H1 (cell line): ENCODE measurements around the gene FOXP4.

Experiments
- RAD21 ChIP-seq, 2 experiments: IDR thresholded peaks in 1 of 2; conservative IDR thresholded peaks in 1 of 2; 2 replicates each; pipeline ENCODE4 v1.6.1; 2011; ENCODE audit warnings: low read depth in 2 of 2, low read length in 2 of 2, improper control_type of control experiment in 1 of 2, inconsistent platforms in 1 of 2, mild to moderate bottlenecking in 1 of 2, moderate library complexity in 1 of 2
- TF ChIP-seq, protein P1 (sequence below), 3 experiments: IDR thresholded peaks; 1 replicate in 2 of 3; 2 replicates in 1 of 3; pipeline versions ENCODE4 v1.5.1 to v1.6.1; 2011; ENCODE audit warnings: low read length in 3 of 3, mild to moderate bottlenecking in 3 of 3, inconsistent platforms in 2 of 3, low read depth in 1 of 3, moderate library complexity in 1 of 3; ENCODE audit not compliant: insufficient read depth in 1 of 3; ENCODE audit errors: control extremely low read depth in 1 of 3
- TF ChIP-seq, protein P2 (sequence below): IDR thresholded peaks from 2 replicates; pipeline ENCODE4 v1.6.1; 2012; ENCODE audit warnings: low read length, inconsistent platforms

DNA sequence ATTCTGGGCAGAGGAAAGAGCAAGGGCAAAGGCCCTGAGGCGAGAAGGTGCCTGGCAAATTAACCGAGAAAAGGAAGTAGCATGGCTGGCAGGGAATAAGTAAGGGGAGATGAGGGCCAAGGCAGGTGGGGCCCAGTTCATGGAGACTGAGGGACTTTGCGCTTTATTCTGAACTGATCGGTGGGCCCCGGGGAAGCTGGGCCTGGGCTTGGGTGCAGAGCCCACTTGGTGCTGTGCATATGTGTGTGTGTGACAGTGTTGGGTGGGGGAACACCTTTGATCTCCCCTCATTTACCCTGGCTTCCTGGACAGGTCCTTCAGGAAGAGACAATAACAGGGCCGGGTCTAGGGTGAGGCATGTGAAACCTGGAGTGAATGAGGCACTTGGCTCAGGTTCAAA lies 89.2 kb downstream of the FOXP4 start:
- TF ChIP-seq RAD21 (IDR thresholded peaks at IDR 0.05 in 1 of 2, conservative IDR thresholded peaks at IDR 0.05 in 1 of 2; ENCODE audit: low read depth in 2 of 2, low read length in 2 of 2) = no peak
- TF ChIP-seq, protein P1, sequence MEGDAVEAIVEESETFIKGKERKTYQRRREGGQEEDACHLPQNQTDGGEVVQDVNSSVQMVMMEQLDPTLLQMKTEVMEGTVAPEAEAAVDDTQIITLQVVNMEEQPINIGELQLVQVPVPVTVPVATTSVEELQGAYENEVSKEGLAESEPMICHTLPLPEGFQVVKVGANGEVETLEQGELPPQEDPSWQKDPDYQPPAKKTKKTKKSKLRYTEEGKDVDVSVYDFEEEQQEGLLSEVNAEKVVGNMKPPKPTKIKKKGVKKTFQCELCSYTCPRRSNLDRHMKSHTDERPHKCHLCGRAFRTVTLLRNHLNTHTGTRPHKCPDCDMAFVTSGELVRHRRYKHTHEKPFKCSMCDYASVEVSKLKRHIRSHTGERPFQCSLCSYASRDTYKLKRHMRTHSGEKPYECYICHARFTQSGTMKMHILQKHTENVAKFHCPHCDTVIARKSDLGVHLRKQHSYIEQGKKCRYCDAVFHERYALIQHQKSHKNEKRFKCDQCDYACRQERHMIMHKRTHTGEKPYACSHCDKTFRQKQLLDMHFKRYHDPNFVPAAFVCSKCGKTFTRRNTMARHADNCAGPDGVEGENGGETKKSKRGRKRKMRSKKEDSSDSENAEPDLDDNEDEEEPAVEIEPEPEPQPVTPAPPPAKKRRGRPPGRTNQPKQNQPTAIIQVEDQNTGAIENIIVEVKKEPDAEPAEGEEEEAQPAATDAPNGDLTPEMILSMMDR (IDR thresholded peaks at IDR 0.05; ENCODE audit: control extremely low read depth in 1 of 3, insufficient read depth in 1 of 3, low read depth in 1 of 3, low read length in 3 of 3) = no peak
- TF ChIP-seq, protein P2, sequence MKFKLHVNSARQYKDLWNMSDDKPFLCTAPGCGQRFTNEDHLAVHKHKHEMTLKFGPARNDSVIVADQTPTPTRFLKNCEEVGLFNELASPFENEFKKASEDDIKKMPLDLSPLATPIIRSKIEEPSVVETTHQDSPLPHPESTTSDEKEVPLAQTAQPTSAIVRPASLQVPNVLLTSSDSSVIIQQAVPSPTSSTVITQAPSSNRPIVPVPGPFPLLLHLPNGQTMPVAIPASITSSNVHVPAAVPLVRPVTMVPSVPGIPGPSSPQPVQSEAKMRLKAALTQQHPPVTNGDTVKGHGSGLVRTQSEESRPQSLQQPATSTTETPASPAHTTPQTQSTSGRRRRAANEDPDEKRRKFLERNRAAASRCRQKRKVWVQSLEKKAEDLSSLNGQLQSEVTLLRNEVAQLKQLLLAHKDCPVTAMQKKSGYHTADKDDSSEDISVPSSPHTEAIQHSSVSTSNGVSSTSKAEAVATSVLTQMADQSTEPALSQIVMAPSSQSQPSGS = no peak
